GM12891 (cell line): Measurements from ENCODE around the gene ANKFN1.

ENCODE experiments used
- DNase-seq: peaks from one replicate; pipeline ENCODE4 v3.0.0; 2011; ENCODE audit warnings: low spot score; ENCODE audit not compliant: insufficient read length
- FAIRE-seq: peaks from 2 replicates; lab custom pipeline; 2011; peaks lifted over from hg19 to GRCh38; lab: Jason Lieb, UNC
- PAX5 ChIP-seq: IDR thresholded peaks from 2 replicates; pipeline ENCODE4 v1.6.1; 2011; ENCODE audit warnings: low read length, moderate library complexity, mild to moderate bottlenecking; ENCODE audit not compliant: insufficient read depth, severe bottlenecking
- POLR2A ChIP-seq: IDR thresholded peaks from 2 replicates; pipeline ENCODE4 v1.6.1; 2011; ENCODE audit warnings: low read depth, low read length, control low read depth
- POLR2AphosphoS5 ChIP-seq: IDR thresholded peaks from 2 replicates; pipeline ENCODE4 v1.6.1; 2011; ENCODE audit warnings: low read depth, low read length, control low read depth
- POU2F2 ChIP-seq: IDR thresholded peaks from 2 replicates; pipeline ENCODE4 v1.6.1; 2011; ENCODE audit warnings: low read depth, mild to moderate bottlenecking, control low read depth, low read length, moderate library complexity
- SPI1 ChIP-seq: IDR thresholded peaks from 2 replicates; pipeline ENCODE4 v1.6.1; 2011; ENCODE audit warnings: low read depth, low read length, control low read depth
- TAF1 ChIP-seq: IDR thresholded peaks from 2 replicates; pipeline ENCODE4 v1.6.1; 2011; ENCODE audit warnings: low read depth, low read length, control low read depth

Gene ANKFN1

GRCh38 chr17:56416682-56417351 lies 263.5 kb downstream of the ANKFN1 start:
- FAIRE-seq = no peak
- TF ChIP-seq SPI1 = no peak
- TF ChIP-seq TAF1 = no peak
- no peak for TF ChIP-seq POLR2AphosphoS5
- no peak for TF ChIP-seq POLR2A
- no peak for TF ChIP-seq POU2F2

GRCh38 chr17:56424005-56424404 lies 270.7 kb downstream of the ANKFN1 start:
- FAIRE-seq = no peak
- TF ChIP-seq POU2F2 (no peak), SPI1 (no peak), TAF1 (no peak), POLR2AphosphoS5 (no peak), POLR2A (no peak), PAX5 (no peak)
- no peak for DNase-seq

More at GRCh38 chr17:56416682-56417351, 263.5 kb downstream of the ANKFN1 start:
- DNase-seq = no peak

GRCh38 chr17:56424543-56425044 lies 271.3 kb downstream of the ANKFN1 start:
- FAIRE-seq = no peak

GRCh38 chr17:56425483-56425882 lies 272.2 kb downstream of the ANKFN1 start:
- no peak for FAIRE-seq

More at GRCh38 chr17:56424543-56425044, 271.3 kb downstream of the ANKFN1 start:
- TF ChIP-seq POLR2AphosphoS5 = no peak
- no peak for TF ChIP-seq POU2F2
- TF ChIP-seq POLR2A = no peak
- TF ChIP-seq PAX5 = no peak
- TF ChIP-seq TAF1 = no peak
- no peak for TF ChIP-seq SPI1
- no peak for DNase-seq

GRCh38 chr17:56426901-56427300 lies 273.6 kb downstream of the ANKFN1 start:
- TF ChIP-seq POU2F2 (no peak), POLR2A (no peak), PAX5 (no peak), TAF1 (no peak), SPI1 (no peak), POLR2AphosphoS5 (no peak)
- no peak for FAIRE-seq
- DNase-seq = no peak

More at GRCh38 chr17:56425483-56425882, 272.2 kb downstream of the ANKFN1 start:
- no peak for TF ChIP-seq SPI1
- TF ChIP-seq POLR2A = no peak
- TF ChIP-seq POU2F2 = no peak
- no peak for TF ChIP-seq PAX5
- TF ChIP-seq POLR2AphosphoS5 = no peak
- TF ChIP-seq TAF1 = no peak
- no peak for DNase-seq

- TF ChIP-seq TAF1 (no peak), POLR2A (no peak), POLR2AphosphoS5 (no peak), SPI1 (no peak), PAX5 (no peak), POU2F2 (no peak)
- FAIRE-seq (no peak), DNase-seq (no peak)
Observed at GRCh38 chr17:56431736-56432135, 278.5 kb downstream of the ANKFN1 start.

GRCh38 chr17:56432443-56432842 lies 279.2 kb downstream of the ANKFN1 start:
- TF ChIP-seq TAF1 = no peak
- no peak for TF ChIP-seq POLR2AphosphoS5
- no peak for TF ChIP-seq POU2F2
- no peak for TF ChIP-seq PAX5
- TF ChIP-seq POLR2A = no peak
- no peak for TF ChIP-seq SPI1
- FAIRE-seq (no peak), DNase-seq (no peak)

- FAIRE-seq = no peak
- TF ChIP-seq TAF1 (no peak), POU2F2 (no peak), POLR2A (no peak), SPI1 (no peak), PAX5 (no peak), POLR2AphosphoS5 (no peak)
Observed at GRCh38 chr17:56434610-56435009, 281.3 kb downstream of the ANKFN1 start.

GRCh38 chr17:56436142-56436541 lies 282.9 kb downstream of the ANKFN1 start:
- FAIRE-seq (no peak), DNase-seq (no peak)
- TF ChIP-seq POLR2A (no peak), SPI1 (no peak), POU2F2 (no peak), TAF1 (no peak), PAX5 (no peak), POLR2AphosphoS5 (no peak)

More at GRCh38 chr17:56434610-56435009, 281.3 kb downstream of the ANKFN1 start:
- DNase-seq = no peak
